Astrocyte (in vitro differentiated cells and primary cell): ENCODE data around the gene UFD1. TPM values are rescaled to one million over a fixed set of nuclear protein-coding genes. Genes with fewer than 3 reads are reported as not detected.

Source experiments
- DNase-seq: peaks from one replicate; pipeline ENCODE4 v3.0.0-alpha.2; 2010; ENCODE audit warnings: low read depth
- FAIRE-seq: peaks from 2 replicates; lab custom pipeline; 2011; peaks lifted over from hg19 to GRCh38; lab: Jason Lieb, UNC
- H2AFZ ChIP-seq: 2 replicates; pipeline ENCODE4 v1.6.0; 2012; ENCODE audit warnings: low read depth, low read length, inconsistent platforms
- H3K27ac ChIP-seq: 2 replicates; pipeline ENCODE4 v1.5.1; 2011; ENCODE audit warnings: low read depth, low read length, inconsistent platforms
- H3K27me3 ChIP-seq: 2 replicates; pipeline ENCODE4 v1.6.0; 2011; ENCODE audit warnings: low read length, inconsistent platforms; ENCODE audit not compliant: insufficient read depth
- H3K36me3 ChIP-seq: 2 replicates; pipeline ENCODE4 v1.5.1; 2011; ENCODE audit warnings: low read length, inconsistent platforms; ENCODE audit not compliant: insufficient read depth
- H3K4me1 ChIP-seq: 2 replicates; pipeline ENCODE4 v1.5.1; 2011; ENCODE audit warnings: low read length, inconsistent platforms; ENCODE audit not compliant: insufficient read depth
- H3K4me2 ChIP-seq: 2 replicates; pipeline ENCODE4 v1.6.0; 2012; ENCODE audit warnings: low read length, inconsistent platforms
- H3K4me3 ChIP-seq: 2 replicates; pipeline ENCODE4 v1.5.1; 2011; ENCODE audit warnings: low read depth, mild to moderate bottlenecking, low read length, inconsistent platforms; ENCODE audit not compliant: insufficient read depth
- H3K79me2 ChIP-seq: 2 replicates; pipeline ENCODE4 v1.6.0; 2012; ENCODE audit warnings: mild to moderate bottlenecking, low read length, inconsistent platforms; ENCODE audit not compliant: insufficient read depth
- H3K9ac ChIP-seq: 2 replicates; pipeline ENCODE4 v1.6.0; 2012; ENCODE audit warnings: mild to moderate bottlenecking, low read length, inconsistent platforms
- H3K9me3 ChIP-seq: 2 replicates; pipeline ENCODE4 v1.5.1; 2012; ENCODE audit warnings: low read depth, mild to moderate bottlenecking, low read length, inconsistent platforms; ENCODE audit not compliant: insufficient read depth
- H4K20me1 ChIP-seq: 2 replicates; pipeline ENCODE4 v1.6.0; 2012; ENCODE audit warnings: low read length, inconsistent platforms; ENCODE audit not compliant: insufficient read depth
- H3K27ac Mint-ChIP-seq: one replicate; pipeline ENCODE4 v1.8.0; 2021; ENCODE audit warnings: mild to moderate bottlenecking, mixed read lengths; ENCODE audit not compliant: unreplicated experiment
- H3K27me3 Mint-ChIP-seq: one replicate; pipeline ENCODE4 v1.8.0; 2021; ENCODE audit warnings: low read depth, mixed read lengths; ENCODE audit not compliant: unreplicated experiment
- H3K36me3 Mint-ChIP-seq: one replicate; pipeline ENCODE4 v1.8.0; 2021; ENCODE audit warnings: low read depth, mixed read lengths; ENCODE audit not compliant: unreplicated experiment
- H3K4me1 Mint-ChIP-seq: one replicate; pipeline ENCODE4 v1.8.0; 2021; ENCODE audit warnings: low read depth, mixed read lengths; ENCODE audit not compliant: unreplicated experiment
- H3K4me3 Mint-ChIP-seq: one replicate; pipeline ENCODE4 v1.8.0; 2021; ENCODE audit warnings: mild to moderate bottlenecking, moderate library complexity, mixed read lengths; ENCODE audit not compliant: unreplicated experiment
- H3K9me3 Mint-ChIP-seq: one replicate; pipeline ENCODE4 v1.8.0; 2021; ENCODE audit warnings: mild to moderate bottlenecking, mixed read lengths; ENCODE audit not compliant: unreplicated experiment
- EZH2 ChIP-seq: IDR thresholded peaks from 2 replicates; pipeline ENCODE4 v1.6.1; 2012; ENCODE audit warnings: mild to moderate bottlenecking, low read length, inconsistent platforms; ENCODE audit not compliant: insufficient read depth
- total RNA-seq: library from RNA; stranded (reverse); gene quantifications from 2 replicates; pipeline ENCODE4 v1.2.1, GENCODE V29; 2021
- TF ChIP-seq, protein P1 (sequence below): IDR thresholded peaks from 2 replicates; pipeline ENCODE4 v1.5.1; 2011; ENCODE audit warnings: low read depth, mild to moderate bottlenecking, inconsistent platforms, low read length, moderate library complexity; ENCODE audit not compliant: insufficient read depth

UFD1 gene
- total RNA-seq, 1 donor from 2014 or later = 105 TPM

DNA sequence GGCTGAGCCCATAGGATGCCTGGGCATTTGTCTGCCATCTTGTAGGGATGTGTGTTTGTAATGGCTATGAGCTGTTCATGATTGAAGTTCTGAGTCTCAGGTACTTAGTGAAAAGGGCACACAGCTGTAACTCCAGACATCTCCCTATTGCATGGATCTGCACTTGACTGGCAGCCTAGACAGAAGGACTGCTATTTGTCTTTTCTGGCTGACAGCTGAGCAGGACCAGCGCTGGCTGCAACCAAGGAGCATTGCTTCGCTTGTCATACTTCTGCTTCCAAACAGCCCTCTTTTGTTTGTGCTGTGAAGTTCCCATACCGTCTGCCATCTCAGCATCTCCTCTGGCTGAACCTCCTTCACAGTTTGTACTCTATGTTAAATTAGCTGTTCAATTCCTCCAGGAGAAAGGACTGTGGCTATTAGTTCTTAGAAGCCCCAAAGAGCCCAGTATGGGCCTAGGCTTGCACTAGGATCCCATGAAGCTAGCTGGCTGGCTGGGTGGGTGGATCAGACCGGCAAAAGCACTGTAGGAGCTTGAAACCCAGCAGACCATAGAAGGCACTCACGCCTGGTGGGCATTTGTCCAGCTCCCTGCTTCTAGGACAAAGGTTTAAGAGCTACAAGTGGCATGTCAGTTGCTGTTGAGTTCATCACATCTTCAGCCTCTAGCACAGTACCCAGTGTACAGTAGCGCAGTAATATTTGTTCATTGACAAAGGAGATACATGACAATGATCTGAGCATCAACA, 67.9 kb downstream of the UFD1 start:
- Histone ChIP-seq H3K27me3 (no peaks in the 10 kb centered on the region), H4K20me1 (peaks cover 70% of the 10 kb centered on the region), H3K9me3 (no peaks in the 10 kb centered on the region), H2AFZ (no peak overlapping the region), H3K79me2 (peaks cover 60% of the 10 kb centered on the region), H3K4me2 (no peak overlapping the region), H3K36me3 (peaks cover 17% of the 10 kb centered on the region), H3K27ac (no peak overlapping the region), H3K9ac (no peak overlapping the region), H3K4me3 (no peak overlapping the region), H3K4me1 (no peaks in the 10 kb centered on the region)
- Mint-ChIP-seq H3K36me3 (peaks cover 24% of the 10 kb centered on the region), H3K27ac (no peak overlapping the region), H3K4me3 (no peak overlapping the region), H3K27me3 (no peaks in the 10 kb centered on the region), H3K9me3 (no peaks in the 10 kb centered on the region), H3K4me1 (peaks cover 8% of the 10 kb centered on the region)
- FAIRE-seq (no peak), DNase-seq (no peak)
- TF ChIP-seq EZH2 = no peak
- TF ChIP-seq, protein P1, sequence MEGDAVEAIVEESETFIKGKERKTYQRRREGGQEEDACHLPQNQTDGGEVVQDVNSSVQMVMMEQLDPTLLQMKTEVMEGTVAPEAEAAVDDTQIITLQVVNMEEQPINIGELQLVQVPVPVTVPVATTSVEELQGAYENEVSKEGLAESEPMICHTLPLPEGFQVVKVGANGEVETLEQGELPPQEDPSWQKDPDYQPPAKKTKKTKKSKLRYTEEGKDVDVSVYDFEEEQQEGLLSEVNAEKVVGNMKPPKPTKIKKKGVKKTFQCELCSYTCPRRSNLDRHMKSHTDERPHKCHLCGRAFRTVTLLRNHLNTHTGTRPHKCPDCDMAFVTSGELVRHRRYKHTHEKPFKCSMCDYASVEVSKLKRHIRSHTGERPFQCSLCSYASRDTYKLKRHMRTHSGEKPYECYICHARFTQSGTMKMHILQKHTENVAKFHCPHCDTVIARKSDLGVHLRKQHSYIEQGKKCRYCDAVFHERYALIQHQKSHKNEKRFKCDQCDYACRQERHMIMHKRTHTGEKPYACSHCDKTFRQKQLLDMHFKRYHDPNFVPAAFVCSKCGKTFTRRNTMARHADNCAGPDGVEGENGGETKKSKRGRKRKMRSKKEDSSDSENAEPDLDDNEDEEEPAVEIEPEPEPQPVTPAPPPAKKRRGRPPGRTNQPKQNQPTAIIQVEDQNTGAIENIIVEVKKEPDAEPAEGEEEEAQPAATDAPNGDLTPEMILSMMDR = no peak

- Mint-ChIP-seq H3K9me3 (no peaks in the 10 kb centered on the region), H3K27me3 (no peaks in the 10 kb centered on the region), H3K36me3 (peaks cover 32% of the 10 kb centered on the region), H3K27ac (no peak overlapping the region), H3K4me1 (peaks cover 7% of the 10 kb centered on the region), H3K4me3 (no peak overlapping the region)
- Histone ChIP-seq H3K4me1 (no peaks in the 10 kb centered on the region), H2AFZ (no peak overlapping the region), H3K9ac (no peak overlapping the region), H3K4me3 (no peak overlapping the region), H3K27ac (no peak overlapping the region), H3K36me3 (peaks cover 27% of the 10 kb centered on the region), H4K20me1 (peaks cover 56% of the 10 kb centered on the region), H3K9me3 (no peaks in the 10 kb centered on the region), H3K79me2 (peaks cover 29% of the 10 kb centered on the region), H3K4me2 (no peak overlapping the region), H3K27me3 (no peaks in the 10 kb centered on the region)
- FAIRE-seq (no peak), DNase-seq (no peak)
- TF ChIP-seq, protein P1 = no peak
- TF ChIP-seq EZH2 = no peak
Observed at GRCh38 chr22:19407649-19408606, 71.1 kb downstream of the UFD1 start.
